GM23338 (cell line): ENCODE data around the gene ASPHD2. TPM values are rescaled to one million over a fixed set of nuclear protein-coding genes. Genes with fewer than 3 reads are reported as not detected.

ENCODE experiments used
- ATAC-seq: fragments of 200-7000 bp; cut with Tn5 transposase; 3 replicates; pipeline ENCODE4 v1.9.1; 2020
- DNase-seq: peaks from one replicate; pipeline ENCODE4 v3.0.0-alpha.2; 2015; ENCODE audit warnings: low spot score
- H2AFZ ChIP-seq: fragments of 200-600 bp; sonication (generic); 2 replicates; pipeline ENCODE4 v1.8.0; 2016; ENCODE audit warnings: antibody characterized with exemption, mild to moderate bottlenecking, moderate library complexity
- H3F3A ChIP-seq: fragments of 200-600 bp; sonication (generic); replicated peaks from 2 replicates; pipeline ENCODE4 v1.8.0; 2017; ENCODE audit warnings: antibody characterized with exemption, mixed run types, low read depth
- H3K27ac ChIP-seq: fragments of 200-600 bp; sonication (generic); 2 replicates; pipeline ENCODE4 v1.6.1; 2016; ENCODE audit warnings: low read depth
- H3K27me3 ChIP-seq: fragments of 200-600 bp; sonication (generic); 2 replicates; pipeline ENCODE4 v1.8.0; 2016; ENCODE audit warnings: mild to moderate bottlenecking, mixed run types, moderate library complexity; ENCODE audit not compliant: insufficient read depth
- H3K36me3 ChIP-seq: fragments of 200-600 bp; sonication (generic); 2 replicates; pipeline ENCODE4 v1.8.0; 2016; ENCODE audit warnings: mild to moderate bottlenecking; ENCODE audit not compliant: insufficient read depth
- H3K4me1 ChIP-seq: fragments of 200-600 bp; sonication (generic); 2 replicates; pipeline ENCODE4 v1.8.0; 2016; ENCODE audit warnings: mild to moderate bottlenecking, moderate library complexity; ENCODE audit not compliant: insufficient read depth
- H3K4me2 ChIP-seq: fragments of 200-600 bp; sonication (generic); 2 replicates; pipeline ENCODE4 v1.7.1; 2017; ENCODE audit warnings: mixed run types
- H3K4me3 ChIP-seq: fragments of 200-600 bp; sonication (generic); 2 replicates; pipeline ENCODE4 v1.6.1; 2016; ENCODE audit warnings: mixed run types
- H3K79me2 ChIP-seq: fragments of 200-600 bp; sonication (generic); replicated peaks from 2 replicates; pipeline ENCODE4 v1.8.0; 2017; ENCODE audit warnings: mild to moderate bottlenecking; ENCODE audit not compliant: insufficient read depth
- H3K9me2 ChIP-seq: fragments of 200-600 bp; sonication (generic); 2 replicates; pipeline ENCODE4 v1.8.0; 2017; ENCODE audit not compliant: insufficient read depth
- H4K20me1 ChIP-seq: fragments of 200-600 bp; sonication (generic); replicated peaks from 2 replicates; pipeline ENCODE4 v1.8.0; 2017; ENCODE audit warnings: mild to moderate bottlenecking; ENCODE audit not compliant: insufficient read depth
- H3K27ac Mint-ChIP-seq: 2 replicates; pipeline ENCODE4 v1.8.0; 2020; ENCODE audit warnings: inconsistent platforms, mild to moderate bottlenecking, moderate library complexity, mixed read lengths
- H3K27me3 Mint-ChIP-seq: 3 replicates; pipeline ENCODE4 v1.8.0; 2022; ENCODE audit warnings: low read depth, mild to moderate bottlenecking, moderate library complexity, mixed read lengths, inconsistent platforms; ENCODE audit not compliant: insufficient read depth, poor library complexity
- H3K36me3 Mint-ChIP-seq: 3 replicates; pipeline ENCODE4 v1.8.0; 2021; ENCODE audit warnings: low read depth, mild to moderate bottlenecking, inconsistent platforms, moderate library complexity, mixed read lengths
- H3K4me1 Mint-ChIP-seq: 3 replicates; pipeline ENCODE4 v1.8.0; 2020; ENCODE audit warnings: mild to moderate bottlenecking, inconsistent platforms, mixed read lengths
- H3K4me3 Mint-ChIP-seq: 3 replicates; pipeline ENCODE4 v1.8.0; 2021; ENCODE audit warnings: moderate library complexity, mild to moderate bottlenecking, inconsistent platforms, mixed read lengths
- H3K9me3 Mint-ChIP-seq: 3 replicates; pipeline ENCODE4 v1.8.0; 2020; ENCODE audit warnings: moderate library complexity, mild to moderate bottlenecking, inconsistent platforms, mixed read lengths
- CREB1 ChIP-seq: fragments of 250-450 bp; sonication (Bioruptor Pico); IDR thresholded peaks from 2 replicates; pipeline ENCODE4 v1.5.0; 2020; ENCODE audit warnings: low read depth, mild to moderate bottlenecking, moderate library complexity
- ETS1 ChIP-seq: IDR thresholded peaks from 2 replicates; pipeline ENCODE4 v1.6.1; 2016; ENCODE audit warnings: antibody characterized with exemption
- EZH2 ChIP-seq: fragments of 200-600 bp; sonication (generic); IDR thresholded peaks from one replicate; pipeline ENCODE4 v1.8.0; 2017; ENCODE audit warnings: antibody characterized with exemption, mild to moderate bottlenecking, low read depth; ENCODE audit not compliant: unreplicated experiment
- EZH2phosphoT487 ChIP-seq: fragments of 200-600 bp; sonication (generic); IDR thresholded peaks from one replicate; pipeline ENCODE4 v1.8.1; 2018; ENCODE audit warnings: antibody characterized with exemption; ENCODE audit not compliant: unreplicated experiment
- NANOG ChIP-seq: IDR thresholded peaks from 2 replicates; pipeline ENCODE4 v1.6.1; 2016; ENCODE audit warnings: antibody characterized with exemption, borderline replicate concordance
- POLR2AphosphoS5 ChIP-seq: IDR thresholded peaks from 2 replicates; pipeline ENCODE4 v1.6.1; 2016; ENCODE audit warnings: antibody characterized with exemption, low read depth
- STAT1 ChIP-seq: IDR thresholded peaks from one replicate; pipeline ENCODE4 v1.6.1; 2016; ENCODE audit warnings: antibody characterized with exemption; ENCODE audit not compliant: unreplicated experiment
- ZNF114 ChIP-seq: fragments of 250-450 bp; sonication (Bioruptor Pico); IDR thresholded peaks from 2 replicates; pipeline ENCODE4 v1.5.0; 2020; ENCODE audit warnings: mild to moderate bottlenecking, moderate library complexity
- ZNF331 ChIP-seq: fragments of 250-450 bp; sonication (Bioruptor Pico); IDR thresholded peaks from 2 replicates; pipeline ENCODE4 v1.5.0; 2020; ENCODE audit warnings: low read depth, mild to moderate bottlenecking, moderate library complexity
- ZNF462 ChIP-seq: fragments of 250-450 bp; sonication (Bioruptor Pico); IDR thresholded peaks from 2 replicates; pipeline ENCODE4 v1.5.0; 2020; ENCODE audit warnings: mild to moderate bottlenecking, moderate library complexity
- polyA plus RNA-seq: library from polyadenylated mRNA; unstranded; fragments of >200 nt; fragmentation: Nextera tagmentation; extraction: Ambion mirVana; gene quantifications from 2 replicates; pipeline ENCODE4 v1.2.1, GENCODE V29; 2016
- total RNA-seq: library from RNA; depleted of rRNA; stranded (reverse); fragments of >200 nt; shearing (Covaris generic); gene quantifications from 2 replicates; pipeline ENCODE4 v1.2.3, GENCODE V29; 2014
- TF ChIP-seq, protein P1 (sequence below), 2 experiments: fragments of 200-600 bp in 1 of 2; sonication (generic) in 1 of 2; conservative IDR thresholded peaks; 2 replicates each; pipeline versions ENCODE4 v1.5.1 to v1.6.1; 2016 to 2017; ENCODE audit warnings: antibody characterized with exemption in 2 of 2, low read depth in 2 of 2, mild to moderate bottlenecking in 2 of 2, moderate library complexity in 1 of 2

Gene ASPHD2
- total and polyA plus RNA-seq, 2 experiments from 2014 or later, result 6.0 to 9.3 TPM

DNA sequence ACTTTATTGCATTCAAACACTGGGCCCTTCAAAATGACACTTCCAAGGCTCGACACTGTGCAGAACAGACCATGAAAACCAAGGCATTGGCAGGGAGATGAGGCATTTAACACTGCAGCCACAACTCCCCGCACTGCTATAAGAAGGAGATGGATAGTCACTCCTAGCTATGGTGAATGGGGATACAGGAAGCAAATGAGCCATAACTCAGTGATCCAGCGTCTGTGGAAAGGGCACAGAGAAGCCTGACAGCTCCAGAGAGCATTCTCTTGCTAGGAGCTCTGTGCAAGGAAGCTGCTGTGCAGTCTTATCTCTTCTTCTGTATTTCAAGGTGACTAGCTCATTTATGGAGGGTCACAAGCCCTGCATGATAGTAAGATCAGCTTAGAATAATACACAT is 33.6 kb downstream of the ASPHD2 start:
- Histone ChIP-seq H3K27me3 (no peaks in the 10 kb centered on the region), H3K4me1 (no peaks in the 10 kb centered on the region), H3K9me2 (no peaks in the 10 kb centered on the region), H3K4me3 (no peak overlapping the region), H3K27ac (no peak overlapping the region), H3K4me2 (no peak overlapping the region), H2AFZ (no peak overlapping the region), H3K79me2 (peaks cover 15% of the 10 kb centered on the region; the same call in 1 of the 2 replicates), H3F3A (peaks cover 11% of the 10 kb centered on the region; the same call in 1 of the 2 replicates), H4K20me1 (no peaks in the 10 kb centered on the region; the same call in none of the 2 replicates), H3K36me3 (peaks cover 16% of the 10 kb centered on the region)
- peaks cover 3% of the 10 kb centered on the region for H3K27me3 Mint-ChIP-seq
- H3K27ac Mint-ChIP-seq, result no peak overlapping the region
- no peak for ATAC-seq
- TF ChIP-seq ETS1 (no peak), POLR2AphosphoS5 (no peak), CREB1 (CRISPR knock-in tag) (no peak)
- TF ChIP-seq, protein P1, sequence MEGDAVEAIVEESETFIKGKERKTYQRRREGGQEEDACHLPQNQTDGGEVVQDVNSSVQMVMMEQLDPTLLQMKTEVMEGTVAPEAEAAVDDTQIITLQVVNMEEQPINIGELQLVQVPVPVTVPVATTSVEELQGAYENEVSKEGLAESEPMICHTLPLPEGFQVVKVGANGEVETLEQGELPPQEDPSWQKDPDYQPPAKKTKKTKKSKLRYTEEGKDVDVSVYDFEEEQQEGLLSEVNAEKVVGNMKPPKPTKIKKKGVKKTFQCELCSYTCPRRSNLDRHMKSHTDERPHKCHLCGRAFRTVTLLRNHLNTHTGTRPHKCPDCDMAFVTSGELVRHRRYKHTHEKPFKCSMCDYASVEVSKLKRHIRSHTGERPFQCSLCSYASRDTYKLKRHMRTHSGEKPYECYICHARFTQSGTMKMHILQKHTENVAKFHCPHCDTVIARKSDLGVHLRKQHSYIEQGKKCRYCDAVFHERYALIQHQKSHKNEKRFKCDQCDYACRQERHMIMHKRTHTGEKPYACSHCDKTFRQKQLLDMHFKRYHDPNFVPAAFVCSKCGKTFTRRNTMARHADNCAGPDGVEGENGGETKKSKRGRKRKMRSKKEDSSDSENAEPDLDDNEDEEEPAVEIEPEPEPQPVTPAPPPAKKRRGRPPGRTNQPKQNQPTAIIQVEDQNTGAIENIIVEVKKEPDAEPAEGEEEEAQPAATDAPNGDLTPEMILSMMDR (conservative IDR thresholded peaks at IDR 0.05; ENCODE audit: low read depth in 2 of 2), result no peak
- no peak for DNase-seq
- peaks cover 6% of the 10 kb centered on the region; the same call in 2 of the 3 replicates for H3K4me1 Mint-ChIP-seq
- H3K9me3 Mint-ChIP-seq, result no peaks in the 10 kb centered on the region
- H3K4me3 Mint-ChIP-seq, result no peak overlapping the region
- H3K36me3 Mint-ChIP-seq, result peaks cover 61% of the 10 kb centered on the region

DNA sequence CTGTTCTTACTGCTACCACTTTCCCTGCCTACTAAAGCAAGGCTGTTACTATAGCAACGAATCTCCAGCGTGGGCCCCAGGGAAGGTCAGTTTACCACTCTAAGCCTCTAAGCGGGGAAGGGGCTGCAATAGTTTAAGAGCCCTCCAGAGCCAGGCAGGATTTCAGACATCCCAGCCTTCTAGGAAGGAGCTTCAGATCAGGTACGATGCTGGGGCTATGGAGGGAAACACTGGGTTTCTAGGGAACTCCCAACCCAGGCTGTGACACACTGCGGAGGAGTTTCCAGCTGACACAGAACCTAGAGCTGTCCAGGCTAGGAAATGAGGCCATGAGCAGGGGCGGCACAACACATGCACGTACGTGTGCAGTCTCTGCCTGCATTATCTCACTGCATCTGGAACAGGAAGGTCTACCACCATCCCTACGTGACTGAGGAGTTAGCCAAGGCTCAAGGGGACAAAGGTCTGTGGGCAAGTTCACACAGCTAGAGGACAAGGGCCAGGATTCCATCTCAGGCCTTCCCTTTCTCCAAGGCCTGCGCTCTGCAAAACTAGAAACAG is 34.1 kb downstream of the ASPHD2 start:
- peaks cover 20% of the 10 kb centered on the region for H3K36me3 ChIP-seq
- Mint-ChIP-seq H3K27ac (no peak overlapping the region), H3K27me3 (peaks cover 2% of the 10 kb centered on the region), H3K36me3 (peaks cover 60% of the 10 kb centered on the region), H3K4me1 (peaks cover 6% of the 10 kb centered on the region; the same call in 2 of the 3 replicates), H3K4me3 (no peak overlapping the region), H3K9me3 (no peaks in the 10 kb centered on the region)
- no peak overlapping the region for H3K4me2 ChIP-seq
- H3K27me3 ChIP-seq, result no peaks in the 10 kb centered on the region
- no peaks in the 10 kb centered on the region for H3K9me2 ChIP-seq
- no peak overlapping the region for H3K4me3 ChIP-seq
- ATAC-seq, result no peak
- H4K20me1 ChIP-seq, result no peaks in the 10 kb centered on the region; the same call in none of the 2 replicates
- peaks cover 11% of the 10 kb centered on the region; the same call in 1 of the 2 replicates for H3F3A ChIP-seq
- H2AFZ ChIP-seq, result no peak overlapping the region
- no peak for DNase-seq
- no peak overlapping the region for H3K27ac ChIP-seq
- no peaks in the 10 kb centered on the region for H3K4me1 ChIP-seq
- peaks cover 15% of the 10 kb centered on the region; the same call in 1 of the 2 replicates for H3K79me2 ChIP-seq
- TF ChIP-seq ZNF331 (no peak), NANOG (no peak), POLR2AphosphoS5 (no peak), EZH2phosphoT487 (no peak), ZNF114 (CRISPR knock-in tag) (no peak), STAT1 (no peak), ZNF462 (CRISPR knock-in tag) (no peak), EZH2 (no peak), ETS1 (no peak)
